WTC11 (cell line): ENCODE results near the gene ORC3. TPM values are rescaled to one million over a fixed set of nuclear protein-coding genes. Genes with fewer than 3 reads are reported as not detected.

Source experiments
- ATAC-seq: fragments of 200-7000 bp; cut with Tn5 transposase; 2 replicates; pipeline ENCODE4 v1.10.0; 2021; ENCODE audit warnings: mild to moderate bottlenecking, moderate library complexity
- CTCF ChIA-PET: fragments of 300-600 bp; sonication (Branson Sonifier 250); formaldehyde crosslinking; loops from one replicate; lab custom pipeline; 2021; ENCODE audit warnings: antibody characterized with exemption; lab: Charles Lee
- POLR2A ChIA-PET: fragments of 350-600 bp; sonication (Branson Sonifier 250); formaldehyde crosslinking; loops from one replicate; lab custom pipeline; 2021; ENCODE audit warnings: antibody characterized with exemption; lab: Charles Lee
- DNase-seq: peaks from one replicate; pipeline ENCODE4 v3.0.0; 2021; ENCODE audit warnings: low spot score
- H3K27ac Mint-ChIP-seq: 2 replicates; pipeline ENCODE4 v1.8.0; 2021; ENCODE audit warnings: mixed read lengths
- H3K27me3 Mint-ChIP-seq: 2 replicates; pipeline ENCODE4 v1.8.0; 2021; ENCODE audit warnings: low read depth, mild to moderate bottlenecking, moderate library complexity, mixed read lengths
- H3K36me3 Mint-ChIP-seq: 2 replicates; pipeline ENCODE4 v1.8.0; 2021; ENCODE audit warnings: mixed read lengths
- H3K4me1 Mint-ChIP-seq: 2 replicates; pipeline ENCODE4 v1.8.0; 2022; ENCODE audit warnings: mixed read lengths
- H3K4me3 Mint-ChIP-seq: 2 replicates; pipeline ENCODE4 v1.8.0; 2021; ENCODE audit warnings: mild to moderate bottlenecking, moderate library complexity, mixed read lengths
- H3K9me3 Mint-ChIP-seq: 2 replicates; pipeline ENCODE4 v1.8.0; 2021; ENCODE audit warnings: mixed read lengths
- CBFB ChIP-seq: sonication (generic); formaldehyde crosslinking; IDR thresholded peaks from 2 replicates; pipeline ENCODE4 v1.8.1; 2022; ENCODE audit warnings: mild to moderate bottlenecking, low read depth, missing genetic modification reagents
- EMX1 ChIP-seq: fragments of 250-450 bp; sonication (Bioruptor Pico); IDR thresholded peaks from 2 replicates; pipeline ENCODE4 v1.8.0; 2021; ENCODE audit warnings: mild to moderate bottlenecking
- FOXJ3 ChIP-seq: sonication (generic); formaldehyde crosslinking; IDR thresholded peaks from 2 replicates; pipeline ENCODE4 v1.9.0; 2021; ENCODE audit warnings: missing genetic modification reagents, mild to moderate bottlenecking, borderline replicate concordance
- JUN ChIP-seq: sonication (generic); formaldehyde crosslinking; IDR thresholded peaks from 2 replicates; pipeline ENCODE4 v1.8.0; 2023; ENCODE audit warnings: mild to moderate bottlenecking, missing genetic modification reagents
- KAT7 ChIP-seq: sonication (generic); formaldehyde crosslinking; IDR thresholded peaks from 2 replicates; pipeline ENCODE4 v1.8.1; 2023; ENCODE audit warnings: missing genetic modification reagents, mild to moderate bottlenecking, borderline replicate concordance
- NFE2L1 ChIP-seq: sonication (generic); formaldehyde crosslinking; IDR thresholded peaks from 2 replicates; pipeline ENCODE4 v1.8.1; 2023; ENCODE audit warnings: missing genetic modification reagents
- NR1H2 ChIP-seq: sonication (generic); formaldehyde crosslinking; IDR thresholded peaks from 2 replicates; pipeline ENCODE4 v1.9.0; 2021; ENCODE audit warnings: mild to moderate bottlenecking, moderate library complexity, missing genetic modification reagents
- NR2C2 ChIP-seq: sonication (generic); formaldehyde crosslinking; IDR thresholded peaks from 2 replicates; pipeline ENCODE4 v1.8.0; 2022; ENCODE audit warnings: mild to moderate bottlenecking, missing genetic modification reagents
- RORB ChIP-seq: fragments of 250-450 bp; sonication (Bioruptor Pico); IDR thresholded peaks from 2 replicates; pipeline ENCODE4 v1.9.0; 2021; ENCODE audit warnings: mild to moderate bottlenecking
- TEAD4 ChIP-seq: sonication (generic); formaldehyde crosslinking; IDR thresholded peaks from 2 replicates; pipeline ENCODE4 v1.8.0; 2022; ENCODE audit warnings: mild to moderate bottlenecking, missing genetic modification reagents
- TP53 ChIP-seq: sonication (generic); formaldehyde crosslinking; IDR thresholded peaks from 2 replicates; pipeline ENCODE4 v1.8.1; 2023; ENCODE audit warnings: mild to moderate bottlenecking, missing genetic modification reagents
- ZNF121 ChIP-seq: sonication (generic); formaldehyde crosslinking; IDR thresholded peaks from 2 replicates; pipeline ENCODE4 v1.8.0; 2023; ENCODE audit warnings: missing genetic modification reagents
- ZNF317 ChIP-seq: sonication (generic); formaldehyde crosslinking; IDR thresholded peaks from 2 replicates; pipeline ENCODE4 v1.8.1; 2023; ENCODE audit warnings: low read depth, mild to moderate bottlenecking, moderate library complexity, missing genetic modification reagents, borderline replicate concordance
- ZNF396 ChIP-seq: fragments of 250-450 bp; sonication (Bioruptor Pico); IDR thresholded peaks from 2 replicates; pipeline ENCODE4 v1.8.0; 2021; ENCODE audit warnings: mild to moderate bottlenecking, moderate library complexity, borderline replicate concordance
- ZNF423 ChIP-seq: fragments of 250-450 bp; sonication (Bioruptor Pico); IDR thresholded peaks from 2 replicates; pipeline ENCODE4 v2.1.2; 2022; ENCODE audit warnings: mild to moderate bottlenecking, moderate library complexity
- total RNA-seq: library from RNA; stranded (reverse); gene quantifications from 3 replicates; pipeline ENCODE4 v1.2.3, GENCODE V29; 2021
- TF ChIP-seq, protein P1 (sequence below): sonication (generic); formaldehyde crosslinking; IDR thresholded peaks from 2 replicates; pipeline ENCODE4 v1.8.0; 2022; ENCODE audit warnings: missing genetic modification reagents
- TF ChIP-seq, protein P2 (sequence below): sonication (generic); formaldehyde crosslinking; IDR thresholded peaks from 2 replicates; pipeline ENCODE4 v1.8.0; 2023; ENCODE audit warnings: mild to moderate bottlenecking, missing genetic modification reagents
- TF ChIP-seq, protein P3 (sequence below): sonication (generic); formaldehyde crosslinking; IDR thresholded peaks from 2 replicates; pipeline ENCODE4 v1.8.1; 2023; ENCODE audit warnings: mild to moderate bottlenecking, missing genetic modification reagents, moderate library complexity
- TF ChIP-seq, protein P4 (sequence below): sonication (generic); formaldehyde crosslinking; IDR thresholded peaks from 2 replicates; pipeline ENCODE4 v1.8.0; 2022; ENCODE audit warnings: mild to moderate bottlenecking, missing genetic modification reagents
- TF ChIP-seq, protein P5 (sequence below): sonication (generic); formaldehyde crosslinking; conservative IDR thresholded peaks from 2 replicates; pipeline ENCODE4 v1.8.1; 2022; ENCODE audit warnings: mild to moderate bottlenecking, missing genetic modification reagents

The ORC3 gene
- total RNA-seq, 1 experiment from 2014 or later: 50.7 TPM

DNA sequence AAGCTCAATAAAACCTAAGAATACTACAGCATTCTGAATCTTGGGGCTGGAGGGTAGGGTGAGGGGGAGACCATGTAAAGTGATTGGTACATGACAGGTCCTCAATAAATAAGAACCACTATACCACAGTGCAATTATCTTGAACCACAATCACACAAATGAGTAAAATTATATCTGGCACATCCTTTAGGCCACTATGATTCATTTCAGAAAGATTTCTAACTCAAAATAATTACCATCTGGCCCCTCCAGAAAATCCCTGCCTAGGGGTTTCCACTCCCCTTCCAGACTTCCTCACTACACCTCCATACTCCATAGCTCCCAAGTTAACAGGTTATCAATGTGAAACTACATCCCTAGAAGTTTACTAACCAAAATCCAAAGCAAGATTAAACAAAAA is 92.4 kb downstream of the ORC3 start (continued):
- no peak for TF ChIP-seq ZNF121
- TF ChIP-seq ZNF423: no peak
- TF ChIP-seq, protein P1, sequence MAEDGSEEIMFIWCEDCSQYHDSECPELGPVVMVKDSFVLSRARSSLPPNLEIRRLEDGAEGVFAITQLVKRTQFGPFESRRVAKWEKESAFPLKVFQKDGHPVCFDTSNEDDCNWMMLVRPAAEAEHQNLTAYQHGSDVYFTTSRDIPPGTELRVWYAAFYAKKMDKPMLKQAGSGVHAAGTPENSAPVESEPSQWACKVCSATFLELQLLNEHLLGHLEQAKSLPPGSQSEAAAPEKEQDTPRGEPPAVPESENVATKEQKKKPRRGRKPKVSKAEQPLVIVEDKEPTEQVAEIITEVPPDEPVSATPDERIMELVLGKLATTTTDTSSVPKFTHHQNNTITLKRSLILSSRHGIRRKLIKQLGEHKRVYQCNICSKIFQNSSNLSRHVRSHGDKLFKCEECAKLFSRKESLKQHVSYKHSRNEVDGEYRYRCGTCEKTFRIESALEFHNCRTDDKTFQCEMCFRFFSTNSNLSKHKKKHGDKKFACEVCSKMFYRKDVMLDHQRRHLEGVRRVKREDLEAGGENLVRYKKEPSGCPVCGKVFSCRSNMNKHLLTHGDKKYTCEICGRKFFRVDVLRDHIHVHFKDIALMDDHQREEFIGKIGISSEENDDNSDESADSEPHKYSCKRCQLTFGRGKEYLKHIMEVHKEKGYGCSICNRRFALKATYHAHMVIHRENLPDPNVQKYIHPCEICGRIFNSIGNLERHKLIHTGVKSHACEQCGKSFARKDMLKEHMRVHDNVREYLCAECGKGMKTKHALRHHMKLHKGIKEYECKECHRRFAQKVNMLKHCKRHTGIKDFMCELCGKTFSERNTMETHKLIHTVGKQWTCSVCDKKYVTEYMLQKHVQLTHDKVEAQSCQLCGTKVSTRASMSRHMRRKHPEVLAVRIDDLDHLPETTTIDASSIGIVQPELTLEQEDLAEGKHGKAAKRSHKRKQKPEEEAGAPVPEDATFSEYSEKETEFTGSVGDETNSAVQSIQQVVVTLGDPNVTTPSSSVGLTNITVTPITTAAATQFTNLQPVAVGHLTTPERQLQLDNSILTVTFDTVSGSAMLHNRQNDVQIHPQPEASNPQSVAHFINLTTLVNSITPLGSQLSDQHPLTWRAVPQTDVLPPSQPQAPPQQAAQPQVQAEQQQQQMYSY (CRISPR knock-in tag): no peak
- TF ChIP-seq, protein P2, sequence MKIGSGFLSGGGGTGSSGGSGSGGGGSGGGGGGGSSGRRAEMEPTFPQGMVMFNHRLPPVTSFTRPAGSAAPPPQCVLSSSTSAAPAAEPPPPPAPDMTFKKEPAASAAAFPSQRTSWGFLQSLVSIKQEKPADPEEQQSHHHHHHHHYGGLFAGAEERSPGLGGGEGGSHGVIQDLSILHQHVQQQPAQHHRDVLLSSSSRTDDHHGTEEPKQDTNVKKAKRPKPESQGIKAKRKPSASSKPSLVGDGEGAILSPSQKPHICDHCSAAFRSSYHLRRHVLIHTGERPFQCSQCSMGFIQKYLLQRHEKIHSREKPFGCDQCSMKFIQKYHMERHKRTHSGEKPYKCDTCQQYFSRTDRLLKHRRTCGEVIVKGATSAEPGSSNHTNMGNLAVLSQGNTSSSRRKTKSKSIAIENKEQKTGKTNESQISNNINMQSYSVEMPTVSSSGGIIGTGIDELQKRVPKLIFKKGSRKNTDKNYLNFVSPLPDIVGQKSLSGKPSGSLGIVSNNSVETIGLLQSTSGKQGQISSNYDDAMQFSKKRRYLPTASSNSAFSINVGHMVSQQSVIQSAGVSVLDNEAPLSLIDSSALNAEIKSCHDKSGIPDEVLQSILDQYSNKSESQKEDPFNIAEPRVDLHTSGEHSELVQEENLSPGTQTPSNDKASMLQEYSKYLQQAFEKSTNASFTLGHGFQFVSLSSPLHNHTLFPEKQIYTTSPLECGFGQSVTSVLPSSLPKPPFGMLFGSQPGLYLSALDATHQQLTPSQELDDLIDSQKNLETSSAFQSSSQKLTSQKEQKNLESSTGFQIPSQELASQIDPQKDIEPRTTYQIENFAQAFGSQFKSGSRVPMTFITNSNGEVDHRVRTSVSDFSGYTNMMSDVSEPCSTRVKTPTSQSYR: no peak
- TF ChIP-seq NFE2L1: no peak
- TF ChIP-seq NR1H2 (CRISPR knock-in tag): no peak
- TF ChIP-seq ZNF396 (CRISPR knock-in tag): no peak
- TF ChIP-seq, all 79 proteins: peak for 0

DNA sequence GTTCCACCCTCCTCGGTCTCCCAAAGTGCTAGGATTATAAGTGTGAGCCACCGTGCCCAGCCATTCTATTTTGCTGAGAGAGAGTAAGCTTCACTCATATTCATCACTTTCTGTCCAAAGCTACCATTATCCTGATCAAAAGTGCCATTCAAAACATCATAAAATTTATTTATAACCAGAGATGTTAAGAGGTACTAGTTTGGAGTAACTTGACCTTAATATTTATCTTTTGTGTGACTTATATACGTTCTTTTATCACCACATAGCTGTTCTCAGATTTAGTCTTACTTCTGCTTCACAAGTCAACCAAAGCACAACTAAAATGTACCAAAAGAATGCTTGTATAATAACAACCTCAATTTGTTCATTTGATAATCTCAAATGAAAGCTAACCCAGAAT is 94.0 kb downstream of the ORC3 start:
- DNase-seq (no peak), ATAC-seq (no peak)
- TF ChIP-seq CBFB: no peak
- TF ChIP-seq, protein P3, sequence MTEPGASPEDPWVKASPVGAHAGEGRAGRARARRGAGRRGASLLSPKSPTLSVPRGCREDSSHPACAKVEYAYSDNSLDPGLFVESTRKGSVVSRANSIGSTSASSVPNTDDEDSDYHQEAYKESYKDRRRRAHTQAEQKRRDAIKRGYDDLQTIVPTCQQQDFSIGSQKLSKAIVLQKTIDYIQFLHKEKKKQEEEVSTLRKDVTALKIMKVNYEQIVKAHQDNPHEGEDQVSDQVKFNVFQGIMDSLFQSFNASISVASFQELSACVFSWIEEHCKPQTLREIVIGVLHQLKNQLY (CRISPR knock-in tag): no peak
- TF ChIP-seq, protein P4, sequence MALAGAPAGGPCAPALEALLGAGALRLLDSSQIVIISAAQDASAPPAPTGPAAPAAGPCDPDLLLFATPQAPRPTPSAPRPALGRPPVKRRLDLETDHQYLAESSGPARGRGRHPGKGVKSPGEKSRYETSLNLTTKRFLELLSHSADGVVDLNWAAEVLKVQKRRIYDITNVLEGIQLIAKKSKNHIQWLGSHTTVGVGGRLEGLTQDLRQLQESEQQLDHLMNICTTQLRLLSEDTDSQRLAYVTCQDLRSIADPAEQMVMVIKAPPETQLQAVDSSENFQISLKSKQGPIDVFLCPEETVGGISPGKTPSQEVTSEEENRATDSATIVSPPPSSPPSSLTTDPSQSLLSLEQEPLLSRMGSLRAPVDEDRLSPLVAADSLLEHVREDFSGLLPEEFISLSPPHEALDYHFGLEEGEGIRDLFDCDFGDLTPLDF (CRISPR knock-in tag): no peak
- no peak for TF ChIP-seq ZNF317 (CRISPR knock-in tag)
- TF ChIP-seq RORB (CRISPR knock-in tag): no peak
- TF ChIP-seq EMX1: no peak
- TF ChIP-seq JUN (CRISPR knock-in tag): no peak
- TF ChIP-seq, protein P5, sequence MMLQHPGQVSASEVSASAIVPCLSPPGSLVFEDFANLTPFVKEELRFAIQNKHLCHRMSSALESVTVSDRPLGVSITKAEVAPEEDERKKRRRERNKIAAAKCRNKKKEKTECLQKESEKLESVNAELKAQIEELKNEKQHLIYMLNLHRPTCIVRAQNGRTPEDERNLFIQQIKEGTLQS (CRISPR knock-in tag): no peak
- no peak overlapping the region for H3K4me3 Mint-ChIP-seq
- peak overlapping the region; percentile 38; the same call in 1 of the 2 replicates for H3K27ac Mint-ChIP-seq
- no peaks in the 10 kb centered on the region for H3K9me3 Mint-ChIP-seq
- H3K36me3 Mint-ChIP-seq: peaks cover 20% of the 10 kb centered on the region
- no peaks in the 10 kb centered on the region for H3K27me3 Mint-ChIP-seq
- CTCF ChIA-PET: no interaction called here
- POLR2A ChIA-PET: no interaction called here
- H3K4me1 Mint-ChIP-seq: peaks cover 61% of the 10 kb centered on the region

DNA sequence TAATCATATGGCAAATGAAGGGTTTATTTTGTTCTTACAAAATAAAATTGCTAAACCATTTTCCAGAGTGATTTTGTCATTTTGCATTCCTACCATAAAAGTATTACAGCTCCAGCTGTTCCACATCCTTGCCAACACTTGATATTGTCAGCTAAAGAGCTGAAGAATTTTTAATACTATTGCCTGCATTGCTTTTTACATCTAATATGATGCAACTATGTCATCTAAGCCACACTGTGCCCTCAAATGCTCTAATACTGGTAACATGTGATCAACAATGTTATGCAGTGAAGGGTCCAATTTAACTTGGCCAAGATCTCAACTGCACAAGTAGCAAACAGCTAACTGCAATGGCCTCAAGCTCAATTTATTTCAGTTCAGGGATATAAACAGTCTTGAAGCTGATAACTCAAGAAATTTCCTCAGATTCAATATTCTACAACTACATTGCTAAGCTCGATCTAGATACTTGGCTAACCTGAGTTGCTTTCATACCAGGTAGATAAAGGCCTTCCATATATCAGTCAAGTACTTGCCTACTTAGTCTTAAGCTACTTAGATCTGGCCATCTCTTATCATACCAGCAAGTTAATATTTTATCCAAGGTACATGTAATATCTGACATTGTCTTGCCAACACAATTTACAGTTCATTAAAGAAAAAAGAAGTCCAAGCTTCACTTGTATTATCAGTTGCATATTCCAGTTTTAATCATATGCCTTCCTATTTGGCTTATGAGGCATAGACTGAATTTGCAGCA is 95.1 kb downstream of the ORC3 start:
- Mint-ChIP-seq H3K27ac (peak overlapping the region; percentile 28; the same call in 1 of the 2 replicates), H3K27me3 (no peaks in the 10 kb centered on the region), H3K9me3 (no peaks in the 10 kb centered on the region), H3K36me3 (peaks cover 12% of the 10 kb centered on the region), H3K4me1 (peaks cover 73% of the 10 kb centered on the region), H3K4me3 (no peak overlapping the region)
- CTCF ChIA-PET: no interaction called here
- ATAC-seq: no peak
- no peak for DNase-seq
- POLR2A ChIA-PET: no interaction called here
- TF ChIP-seq NR2C2 (no peak), TP53 (CRISPR knock-in tag) (no peak), KAT7 (CRISPR knock-in tag) (no peak), FOXJ3 (CRISPR knock-in tag) (no peak), TEAD4 (CRISPR knock-in tag) (no peak)
- TF ChIP-seq, protein P1 (CRISPR knock-in tag): no peak
